ENCODE measurements around the gene ZNF615.

DNA sequence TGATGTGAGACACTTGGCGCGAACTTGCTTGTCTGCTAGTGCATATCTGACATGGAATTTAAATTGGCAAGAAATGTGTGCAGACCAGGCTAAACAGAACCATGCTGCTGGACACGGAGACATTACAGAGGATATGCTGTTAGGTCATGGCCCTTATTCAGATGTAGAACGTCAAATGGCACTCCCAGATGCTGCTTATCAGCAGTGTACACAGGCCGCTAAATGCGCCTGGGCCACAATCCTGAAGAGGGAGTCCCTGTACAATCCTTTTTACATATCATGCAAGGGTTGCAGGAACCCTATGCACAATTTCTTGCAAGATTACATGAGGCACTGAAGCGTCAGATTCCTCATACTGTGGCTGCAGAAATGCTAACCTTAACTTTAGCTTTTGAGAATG, 30.7 kb downstream of the ZNF615 start:
- TF ChIP-seq, protein P1, sequence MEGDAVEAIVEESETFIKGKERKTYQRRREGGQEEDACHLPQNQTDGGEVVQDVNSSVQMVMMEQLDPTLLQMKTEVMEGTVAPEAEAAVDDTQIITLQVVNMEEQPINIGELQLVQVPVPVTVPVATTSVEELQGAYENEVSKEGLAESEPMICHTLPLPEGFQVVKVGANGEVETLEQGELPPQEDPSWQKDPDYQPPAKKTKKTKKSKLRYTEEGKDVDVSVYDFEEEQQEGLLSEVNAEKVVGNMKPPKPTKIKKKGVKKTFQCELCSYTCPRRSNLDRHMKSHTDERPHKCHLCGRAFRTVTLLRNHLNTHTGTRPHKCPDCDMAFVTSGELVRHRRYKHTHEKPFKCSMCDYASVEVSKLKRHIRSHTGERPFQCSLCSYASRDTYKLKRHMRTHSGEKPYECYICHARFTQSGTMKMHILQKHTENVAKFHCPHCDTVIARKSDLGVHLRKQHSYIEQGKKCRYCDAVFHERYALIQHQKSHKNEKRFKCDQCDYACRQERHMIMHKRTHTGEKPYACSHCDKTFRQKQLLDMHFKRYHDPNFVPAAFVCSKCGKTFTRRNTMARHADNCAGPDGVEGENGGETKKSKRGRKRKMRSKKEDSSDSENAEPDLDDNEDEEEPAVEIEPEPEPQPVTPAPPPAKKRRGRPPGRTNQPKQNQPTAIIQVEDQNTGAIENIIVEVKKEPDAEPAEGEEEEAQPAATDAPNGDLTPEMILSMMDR (IDR thresholded peaks at IDR 0.05) = no peak
- TF ChIP-seq POLR2A (IDR thresholded peaks at IDR 0.05) = no peak
